ENCODE data around the gene AMMECR1. TPM values are rescaled to one million over a fixed set of nuclear protein-coding genes. Genes with fewer than 3 reads are reported as not detected.

The AMMECR1 gene
- total and polyA plus RNA-seq, 2 of the 13 experiments (the other 11 are each of a cell fraction or from before 2014, with no cell fraction given) = 3.1 to 7.5 TPM

DNA sequence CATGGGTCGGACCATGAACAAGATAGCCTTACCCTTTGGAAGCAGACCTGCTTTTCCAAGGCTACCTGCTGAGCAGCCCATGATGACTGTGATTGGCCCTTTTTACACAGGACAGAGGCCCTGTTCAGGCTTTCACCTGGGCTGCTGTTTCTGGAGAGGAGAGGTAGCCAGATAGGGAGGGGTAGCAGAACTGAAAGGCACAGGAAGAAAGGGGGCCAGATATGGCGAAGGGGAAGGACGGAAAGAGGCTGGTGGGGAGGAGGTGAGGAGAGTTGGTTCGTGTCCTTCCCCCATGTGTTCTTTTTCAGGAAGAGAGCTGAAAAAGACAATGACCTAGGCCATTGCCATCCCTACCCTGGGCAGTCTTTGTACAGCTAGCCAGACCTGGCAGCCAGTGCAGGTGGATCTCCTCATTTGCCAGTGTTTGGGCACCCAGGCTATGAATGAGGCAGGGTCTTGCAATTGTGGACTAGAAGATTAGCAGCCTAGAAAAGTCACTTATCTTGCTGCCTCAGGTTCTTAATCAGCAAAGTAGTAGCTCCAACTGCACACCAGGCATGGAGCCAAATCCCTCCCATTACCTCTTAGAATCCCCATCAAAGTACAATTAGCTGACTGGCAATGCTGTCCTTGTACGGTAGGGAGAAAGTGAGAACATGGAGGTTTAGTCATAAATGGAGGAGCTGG, 139.6 kb downstream of the AMMECR1 start:
- ATAC-seq = no peak
- no peaks in the 10 kb centered on the region for H3K36me3 ChIP-seq (replicated peaks in 1 of 2; ENCODE audit: control insufficient read depth in 1 of 2, insufficient read depth in 2 of 2, low read length in 2 of 2)
- CTCF ChIA-PET (ENCODE audit: low intra/inter-chr PET ratio, low total read pairs) = no interaction called here
- no peaks in the 10 kb centered on the region for H3K79me2 ChIP-seq (ENCODE audit: insufficient read depth, low read length)
- BruUV-seq (replicated peaks) = no TSS peak
- in situ Hi-C loops (cut with HindIII; ENCODE audit: extremely low pct_ligation_motif_present, low pct_unique_long_range_greater_than_20kb) (no loop called here), intact Hi-C loops (cut with micrococcal nuclease; ENCODE audit: unreplicated experiment) (no loop called here)
- POLR2A ChIA-PET = no interaction called here
- no peak overlapping the region for H2AFZ ChIP-seq (ENCODE audit: low read length)
- no peaks in the 10 kb centered on the region for H3K4me1 ChIP-seq (ENCODE audit: insufficient read depth, low read length)
- no peaks in the 10 kb centered on the region for H3K9me3 ChIP-seq (ENCODE audit: low read length)
- H3K4me3 ChIP-seq (replicated peaks in 1 of 3; ENCODE audit: insufficient read depth in 1 of 3, low read depth in 2 of 3, low read length in 3 of 3) = no peak overlapping the region
- H3K27ac ChIP-seq (ENCODE audit: extremely low read length, insufficient read depth, low read length) = no peak overlapping the region
- H3K27me3 ChIP-seq (ENCODE audit: control insufficient read depth in 1 of 2, insufficient read depth in 2 of 2, low read length in 2 of 2) = no peaks in the 10 kb centered on the region
- no peak for FAIRE-seq
- DNase-seq (ENCODE audit: low spot score) = no peak
- no peak overlapping the region for H3K4me2 ChIP-seq (ENCODE audit: low read depth, low read length)
- WGBS (ENCODE audit: low lambda C conversion rate) = 91% methylated on average over 4 of the region's 5 CpGs
- H4K20me1 ChIP-seq (ENCODE audit: insufficient read depth, low read length) = no peaks in the 10 kb centered on the region
- H3K9ac ChIP-seq (ENCODE audit: insufficient read depth, low read depth, low read length) = no peak overlapping the region
- TF ChIP-seq ZNF253 (CRISPR knock-in tag; IDR thresholded peaks at IDR 0.05; ENCODE audit: borderline replicate concordance) = no peak
- TF ChIP-seq, protein P1, sequence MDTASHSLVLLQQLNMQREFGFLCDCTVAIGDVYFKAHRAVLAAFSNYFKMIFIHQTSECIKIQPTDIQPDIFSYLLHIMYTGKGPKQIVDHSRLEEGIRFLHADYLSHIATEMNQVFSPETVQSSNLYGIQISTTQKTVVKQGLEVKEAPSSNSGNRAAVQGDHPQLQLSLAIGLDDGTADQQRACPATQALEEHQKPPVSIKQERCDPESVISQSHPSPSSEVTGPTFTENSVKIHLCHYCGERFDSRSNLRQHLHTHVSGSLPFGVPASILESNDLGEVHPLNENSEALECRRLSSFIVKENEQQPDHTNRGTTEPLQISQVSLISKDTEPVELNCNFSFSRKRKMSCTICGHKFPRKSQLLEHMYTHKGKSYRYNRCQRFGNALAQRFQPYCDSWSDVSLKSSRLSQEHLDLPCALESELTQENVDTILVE (CRISPR knock-in tag; IDR thresholded peaks at IDR 0.05) = no peak
- TF ChIP-seq ZNF670 (CRISPR knock-in tag; IDR thresholded peaks at IDR 0.05; ENCODE audit: borderline replicate concordance) = no peak
- no peak for TF ChIP-seq JUNB (CRISPR knock-in tag; IDR thresholded peaks at IDR 0.05; ENCODE audit: borderline replicate concordance)
- TF ChIP-seq, protein P2, sequence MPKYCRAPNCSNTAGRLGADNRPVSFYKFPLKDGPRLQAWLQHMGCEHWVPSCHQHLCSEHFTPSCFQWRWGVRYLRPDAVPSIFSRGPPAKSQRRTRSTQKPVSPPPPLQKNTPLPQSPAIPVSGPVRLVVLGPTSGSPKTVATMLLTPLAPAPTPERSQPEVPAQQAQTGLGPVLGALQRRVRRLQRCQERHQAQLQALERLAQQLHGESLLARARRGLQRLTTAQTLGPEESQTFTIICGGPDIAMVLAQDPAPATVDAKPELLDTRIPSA (CRISPR knock-in tag; IDR thresholded peaks at IDR 0.05; ENCODE audit: borderline replicate concordance) = no peak
- TF ChIP-seq, protein P3, sequence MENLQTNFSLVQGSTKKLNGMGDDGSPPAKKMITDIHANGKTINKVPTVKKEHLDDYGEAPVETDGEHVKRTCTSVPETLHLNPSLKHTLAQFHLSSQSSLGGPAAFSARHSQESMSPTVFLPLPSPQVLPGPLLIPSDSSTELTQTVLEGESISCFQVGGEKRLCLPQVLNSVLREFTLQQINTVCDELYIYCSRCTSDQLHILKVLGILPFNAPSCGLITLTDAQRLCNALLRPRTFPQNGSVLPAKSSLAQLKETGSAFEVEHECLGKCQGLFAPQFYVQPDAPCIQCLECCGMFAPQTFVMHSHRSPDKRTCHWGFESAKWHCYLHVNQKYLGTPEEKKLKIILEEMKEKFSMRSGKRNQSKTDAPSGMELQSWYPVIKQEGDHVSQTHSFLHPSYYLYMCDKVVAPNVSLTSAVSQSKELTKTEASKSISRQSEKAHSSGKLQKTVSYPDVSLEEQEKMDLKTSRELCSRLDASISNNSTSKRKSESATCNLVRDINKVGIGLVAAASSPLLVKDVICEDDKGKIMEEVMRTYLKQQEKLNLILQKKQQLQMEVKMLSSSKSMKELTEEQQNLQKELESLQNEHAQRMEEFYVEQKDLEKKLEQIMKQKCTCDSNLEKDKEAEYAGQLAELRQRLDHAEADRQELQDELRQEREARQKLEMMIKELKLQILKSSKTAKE (CRISPR knock-in tag; IDR thresholded peaks at IDR 0.05; ENCODE audit: borderline replicate concordance) = no peak
- TF ChIP-seq, protein P4, sequence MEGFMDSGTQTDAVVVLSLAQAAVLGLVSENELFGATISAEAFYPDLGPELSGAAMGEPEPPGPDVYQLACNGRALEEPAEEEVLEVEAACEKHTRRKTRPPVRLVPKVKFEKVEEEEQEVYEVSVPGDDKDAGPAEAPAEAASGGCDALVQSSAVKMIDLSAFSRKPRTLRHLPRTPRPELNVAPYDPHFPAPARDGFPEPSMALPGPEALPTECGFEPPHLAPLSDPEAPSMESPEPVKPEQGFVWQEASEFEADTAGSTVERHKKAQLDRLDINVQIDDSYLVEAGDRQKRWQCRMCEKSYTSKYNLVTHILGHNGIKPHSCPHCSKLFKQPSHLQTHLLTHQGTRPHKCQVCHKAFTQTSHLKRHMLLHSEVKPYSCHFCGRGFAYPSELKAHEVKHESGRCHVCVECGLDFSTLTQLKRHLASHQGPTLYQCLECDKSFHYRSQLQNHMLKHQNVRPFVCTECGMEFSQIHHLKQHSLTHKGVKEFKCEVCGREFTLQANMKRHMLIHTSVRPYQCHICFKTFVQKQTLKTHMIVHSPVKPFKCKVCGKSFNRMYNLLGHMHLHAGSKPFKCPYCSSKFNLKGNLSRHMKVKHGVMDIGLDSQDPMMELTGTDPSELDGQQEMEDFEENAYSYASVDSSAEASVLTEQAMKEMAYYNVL (CRISPR knock-in tag; IDR thresholded peaks at IDR 0.05; ENCODE audit: borderline replicate concordance) = no peak
- no peak for TF ChIP-seq ZNF564 (CRISPR knock-in tag; IDR thresholded peaks at IDR 0.05)
- TF ChIP-seq, protein P5, sequence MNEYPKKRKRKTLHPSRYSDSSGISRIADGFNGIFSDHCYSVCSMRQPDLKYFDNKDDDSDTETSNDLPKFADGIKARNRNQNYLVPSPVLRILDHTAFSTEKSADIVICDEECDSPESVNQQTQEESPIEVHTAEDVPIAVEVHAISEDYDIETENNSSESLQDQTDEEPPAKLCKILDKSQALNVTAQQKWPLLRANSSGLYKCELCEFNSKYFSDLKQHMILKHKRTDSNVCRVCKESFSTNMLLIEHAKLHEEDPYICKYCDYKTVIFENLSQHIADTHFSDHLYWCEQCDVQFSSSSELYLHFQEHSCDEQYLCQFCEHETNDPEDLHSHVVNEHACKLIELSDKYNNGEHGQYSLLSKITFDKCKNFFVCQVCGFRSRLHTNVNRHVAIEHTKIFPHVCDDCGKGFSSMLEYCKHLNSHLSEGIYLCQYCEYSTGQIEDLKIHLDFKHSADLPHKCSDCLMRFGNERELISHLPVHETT (CRISPR knock-in tag; conservative IDR thresholded peaks at IDR 0.05) = no peak
- TF ChIP-seq, protein P6, sequence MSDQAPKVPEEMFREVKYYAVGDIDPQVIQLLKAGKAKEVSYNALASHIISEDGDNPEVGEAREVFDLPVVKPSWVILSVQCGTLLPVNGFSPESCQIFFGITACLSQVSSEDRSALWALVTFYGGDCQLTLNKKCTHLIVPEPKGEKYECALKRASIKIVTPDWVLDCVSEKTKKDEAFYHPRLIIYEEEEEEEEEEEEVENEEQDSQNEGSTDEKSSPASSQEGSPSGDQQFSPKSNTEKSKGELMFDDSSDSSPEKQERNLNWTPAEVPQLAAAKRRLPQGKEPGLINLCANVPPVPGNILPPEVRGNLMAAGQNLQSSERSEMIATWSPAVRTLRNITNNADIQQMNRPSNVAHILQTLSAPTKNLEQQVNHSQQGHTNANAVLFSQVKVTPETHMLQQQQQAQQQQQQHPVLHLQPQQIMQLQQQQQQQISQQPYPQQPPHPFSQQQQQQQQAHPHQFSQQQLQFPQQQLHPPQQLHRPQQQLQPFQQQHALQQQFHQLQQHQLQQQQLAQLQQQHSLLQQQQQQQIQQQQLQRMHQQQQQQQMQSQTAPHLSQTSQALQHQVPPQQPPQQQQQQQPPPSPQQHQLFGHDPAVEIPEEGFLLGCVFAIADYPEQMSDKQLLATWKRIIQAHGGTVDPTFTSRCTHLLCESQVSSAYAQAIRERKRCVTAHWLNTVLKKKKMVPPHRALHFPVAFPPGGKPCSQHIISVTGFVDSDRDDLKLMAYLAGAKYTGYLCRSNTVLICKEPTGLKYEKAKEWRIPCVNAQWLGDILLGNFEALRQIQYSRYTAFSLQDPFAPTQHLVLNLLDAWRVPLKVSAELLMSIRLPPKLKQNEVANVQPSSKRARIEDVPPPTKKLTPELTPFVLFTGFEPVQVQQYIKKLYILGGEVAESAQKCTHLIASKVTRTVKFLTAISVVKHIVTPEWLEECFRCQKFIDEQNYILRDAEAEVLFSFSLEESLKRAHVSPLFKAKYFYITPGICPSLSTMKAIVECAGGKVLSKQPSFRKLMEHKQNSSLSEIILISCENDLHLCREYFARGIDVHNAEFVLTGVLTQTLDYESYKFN (CRISPR knock-in tag; conservative IDR thresholded peaks at IDR 0.05) = no peak
- no peak for TF ChIP-seq HDAC1 (CRISPR knock-in tag; IDR thresholded peaks at IDR 0.05)
- no peak for TF ChIP-seq ZNF501 (CRISPR knock-in tag; IDR thresholded peaks at IDR 0.05)

Data from HepG2 (cell line).